IMR-90 (cell line): ENCODE results near the gene STARD4. TPM values are rescaled to one million over a fixed set of nuclear protein-coding genes. Genes with fewer than 3 reads are reported as not detected.

Source experiments
- ATAC-seq: fragments of 200-7000 bp; cut with Tn5 transposase; 2 replicates; pipeline ENCODE4 v1.9.1; 2020; ENCODE audit warnings: low read depth, mild to moderate bottlenecking, moderate library complexity
- BruUV-seq: library from RNA; stranded (reverse); fragments of 400-500 nt; replicated peaks from 2 replicates; lab custom pipeline; 2021; lab: Mats Ljungman, UMichigan
- CTCF ChIA-PET: fragments of 300-600 bp; formaldehyde crosslinking; extraction: SDS; loops from one replicate; lab custom pipeline; 2021; ENCODE audit warnings: antibody characterized with exemption; lab: Yijun Ruan, JAX
- POLR2A ChIA-PET: fragments of 300-600 bp; sonication (Branson Sonifier 250); formaldehyde crosslinking; loops from one replicate; lab custom pipeline; 2022; ENCODE audit warnings: antibody characterized with exemption; ENCODE audit not compliant: unreplicated experiment; lab: Charles Lee
- DNase-seq: peaks from one replicate; pipeline ENCODE4 v3.0.0; 2013
- H2AFZ ChIP-seq: replicated peaks from 2 replicates; pipeline ENCODE3; 2013; ENCODE audit warnings: low read length, mild to moderate bottlenecking; ENCODE audit not compliant: poor library complexity
- H2AK5ac ChIP-seq: 2 replicates; pipeline ENCODE4 v1.6.1; 2013; ENCODE audit warnings: low read depth, low read length, inconsistent platforms
- H2AK9ac ChIP-seq: replicated peaks from 2 replicates; pipeline ENCODE3; 2013; ENCODE audit warnings: mild to moderate bottlenecking, low read depth, low read length, moderate library complexity; ENCODE audit not compliant: poor library complexity
- H2BK120ac ChIP-seq: 2 replicates; pipeline ENCODE4 v1.6.1; 2013; ENCODE audit warnings: low read depth, low read length, inconsistent platforms
- H2BK15ac ChIP-seq: 3 replicates; pipeline ENCODE4 v1.6.1; 2013; ENCODE audit warnings: low read depth, low read length, inconsistent platforms
- H2BK20ac ChIP-seq: 2 replicates; pipeline ENCODE4 v1.6.1; 2013; ENCODE audit warnings: low read depth, mild to moderate bottlenecking, inconsistent platforms, low read length, moderate library complexity
- H2BK5ac ChIP-seq: 2 replicates; pipeline ENCODE4 v1.6.1; 2013; ENCODE audit warnings: mild to moderate bottlenecking, low read depth, low read length, inconsistent platforms; ENCODE audit not compliant: poor library complexity, severe bottlenecking
- H3K14ac ChIP-seq: replicated peaks from 2 replicates; pipeline ENCODE4 v1.6.1; 2013; ENCODE audit warnings: low read depth, low read length, inconsistent platforms
- H3K18ac ChIP-seq: 2 replicates; pipeline ENCODE4 v1.6.1; 2013; ENCODE audit warnings: low read depth, low read length, control low read depth
- H3K23ac ChIP-seq: 2 replicates; pipeline ENCODE4 v1.6.1; 2013; ENCODE audit warnings: low read depth, low read length, inconsistent platforms
- H3K27ac ChIP-seq: 2 replicates; pipeline ENCODE4 v1.5.1; 2013; ENCODE audit warnings: mild to moderate bottlenecking, control low read depth, low read length; ENCODE audit not compliant: insufficient read depth
- H3K27me3 ChIP-seq: 2 replicates; pipeline ENCODE4 v1.6.1; 2013; ENCODE audit warnings: low read length; ENCODE audit not compliant: control insufficient read depth, insufficient read depth
- H3K36me3 ChIP-seq: 2 replicates; pipeline ENCODE4 v1.6.1; 2013; ENCODE audit warnings: low read length, mixed read lengths; ENCODE audit not compliant: control insufficient read depth, insufficient read depth
- H3K4ac ChIP-seq: 2 replicates; pipeline ENCODE4 v1.6.1; 2013; ENCODE audit warnings: low read depth, low read length, inconsistent platforms
- H3K4me1 ChIP-seq: 2 replicates; pipeline ENCODE4 v1.6.1; 2013; ENCODE audit warnings: low read length, mixed read lengths; ENCODE audit not compliant: control insufficient read depth, insufficient read depth
- H3K4me2 ChIP-seq: 2 replicates; pipeline ENCODE4 v1.6.1; 2013; ENCODE audit warnings: low read depth, mild to moderate bottlenecking, control low read depth, low read length, moderate library complexity
- H3K4me3 ChIP-seq: 2 replicates; pipeline ENCODE4 v1.5.1; 2013; ENCODE audit warnings: low read depth, mild to moderate bottlenecking, control low read depth, low read length, moderate library complexity; ENCODE audit not compliant: insufficient read depth
- H3K56ac ChIP-seq: 2 replicates; pipeline ENCODE4 v1.6.1; 2013; ENCODE audit warnings: low read length, inconsistent platforms; ENCODE audit not compliant: insufficient read depth; ENCODE audit errors: extremely low read depth
- H3K79me1 ChIP-seq, 2 experiments: 2 replicates each; pipeline ENCODE4 v1.6.1; 2013; ENCODE audit warnings: low read length in 2 of 2, inconsistent platforms in 1 of 2, low read depth in 1 of 2
- H3K9ac ChIP-seq: 2 replicates; pipeline ENCODE4 v1.6.1; 2013; ENCODE audit warnings: low read depth, low read length, control low read depth
- H3K9me1 ChIP-seq: 2 replicates; pipeline ENCODE4 v1.6.1; 2013; ENCODE audit warnings: low read length, inconsistent platforms; ENCODE audit not compliant: insufficient read depth
- H3K9me3 ChIP-seq: 2 replicates; pipeline ENCODE4 v1.6.1; 2013; ENCODE audit warnings: low read length; ENCODE audit not compliant: control insufficient read depth, insufficient read depth
- H4K20me1 ChIP-seq: 2 replicates; pipeline ENCODE4 v1.6.1; 2013; ENCODE audit warnings: low read length, inconsistent platforms; ENCODE audit not compliant: insufficient read depth
- H4K5ac ChIP-seq: 2 replicates; pipeline ENCODE4 v1.6.1; 2013; ENCODE audit warnings: mild to moderate bottlenecking, low read depth, low read length, control low read depth
- H4K8ac ChIP-seq, 2 experiments: 2 replicates each; pipeline ENCODE4 v1.6.1; 2013; ENCODE audit warnings: low read depth in 2 of 2, low read length in 2 of 2, control low read depth in 1 of 2, inconsistent platforms in 1 of 2
- H4K91ac ChIP-seq: 2 replicates; pipeline ENCODE4 v1.6.1; 2013; ENCODE audit warnings: low read depth, low read length, inconsistent platforms; ENCODE audit not compliant: insufficient read depth
- BHLHE40 ChIP-seq: fragments of 150-350 bp; IDR thresholded peaks from 2 replicates; pipeline ENCODE4 v1.6.1; 2016; ENCODE audit warnings: mild to moderate bottlenecking, low read depth, low read length
- CEBPB ChIP-seq: IDR thresholded peaks from 2 replicates; pipeline ENCODE4 v1.6.1; 2012; ENCODE audit warnings: low read depth, low read length, improper control_type of control experiment
- CHD1 ChIP-seq: IDR thresholded peaks from 2 replicates; pipeline ENCODE4 v1.6.1; 2012; ENCODE audit warnings: low read depth, low read length, improper control_type of control experiment
- ELK1 ChIP-seq: fragments of 150-350 bp; IDR thresholded peaks from 2 replicates; pipeline ENCODE4 v1.6.1; 2016; ENCODE audit warnings: low read depth, mild to moderate bottlenecking, low read length, moderate library complexity, borderline replicate concordance
- FOS ChIP-seq: fragments of 150-350 bp; IDR thresholded peaks from 2 replicates; pipeline ENCODE4 v1.6.1; 2016; ENCODE audit warnings: low read depth, low read length
- MAFK ChIP-seq: IDR thresholded peaks from 2 replicates; pipeline ENCODE4 v1.6.1; 2012; ENCODE audit warnings: low read depth, low read length, improper control_type of control experiment
- MAZ ChIP-seq: IDR thresholded peaks from 2 replicates; pipeline ENCODE4 v1.6.1; 2012; ENCODE audit warnings: low read depth, mild to moderate bottlenecking, low read length, improper control_type of control experiment, moderate library complexity, borderline replicate concordance
- MXI1 ChIP-seq: IDR thresholded peaks from 2 replicates; pipeline ENCODE4 v1.6.1; 2012; ENCODE audit warnings: low read depth, mild to moderate bottlenecking, low read length, moderate library complexity, borderline replicate concordance
- NFE2L2 ChIP-seq: fragments of 150-350 bp; IDR thresholded peaks from 2 replicates; pipeline ENCODE4 v1.6.1; 2016; ENCODE audit warnings: low read depth, mild to moderate bottlenecking, low read length
- RAD21 ChIP-seq: IDR thresholded peaks from 2 replicates; pipeline ENCODE4 v1.6.1; 2012; ENCODE audit warnings: low read length, improper control_type of control experiment
- SMC3 ChIP-seq: fragments of 150-350 bp; IDR thresholded peaks from 2 replicates; pipeline ENCODE4 v1.6.1; 2016; ENCODE audit warnings: low read depth, mild to moderate bottlenecking, antibody characterized with exemption, low read length, moderate library complexity
- WGBS, 2 experiments: methylation state at CpG; one replicate each; pipeline versions ENCODE4 v1.1.5 to v1.1.7; 2013; ENCODE audit warnings: missing lambda C conversion rate in 2 of 2; ENCODE audit not compliant: insufficient read length in 1 of 2; ENCODE audit errors: extremely low coverage in 2 of 2; 5-methylcytosine and 5-hydroxymethylcytosine counted together
- dilution Hi-C: fragments of 300-500 bp; cut with HindIII; formaldehyde crosslinking; loops from one replicate; pipeline ENCODE4 v1.14.3; 2018; ENCODE audit warnings: low sequenced_read_pairs; ENCODE audit not compliant: unreplicated experiment
- in situ Hi-C: fragments of 300-500 bp; cut with MboI; formaldehyde crosslinking; loops from 3 replicates; pipeline ENCODE4 v1.14.3; 2019; ENCODE audit warnings: low sequenced_read_pairs, inconsistent platforms, mixed read lengths
- intact Hi-C: fragments of 100-400 bp; cut with micrococcal nuclease; formaldehyde crosslinking; loops from 2 replicates; pipeline ENCODE4 v1.10.0; 2022
- polyA plus RNA-seq, 3 experiments: library from polyadenylated mRNA; depleted of rRNA; stranded (reverse); fragments of >200 nt; gene quantifications; 2 replicates each; pipeline ENCODE4 v1.2.3, GENCODE V29; 2012; ENCODE audit warnings: low replicate concordance in 1 of 3
- total RNA-seq: library from RNA; depleted of rRNA; stranded (reverse); fragments of >200 nt; gene quantifications from 2 replicates; pipeline ENCODE4 v1.2.3, GENCODE V29; 2012

The STARD4 gene
- total and polyA plus RNA-seq, 2 of the 4 experiments (the other 2 are of a cell fraction) = 21.5 to 30.3 TPM

- WGBS, 2 experiments = no CpG with 5 or more reads among the region's 2 CpGs
- Histone ChIP-seq H3K18ac (no peak overlapping the region), H3K27ac (no peak overlapping the region), H2AK9ac (no peak overlapping the region), H3K9me3 (no peaks in the 10 kb centered on the region), H3K14ac (no peak overlapping the region), H3K4me3 (no peak overlapping the region), H2BK5ac (no peak overlapping the region), H4K91ac (no peak overlapping the region), H3K23ac (no peak overlapping the region), H3K27me3 (no peaks in the 10 kb centered on the region), H4K5ac (no peak overlapping the region), H4K8ac (no peak overlapping the region), H3K4ac (no peak overlapping the region), H3K56ac (no peak overlapping the region), H2BK15ac (no peak overlapping the region), H3K79me1 (no peaks in the 10 kb centered on the region), H4K20me1 (no peaks in the 10 kb centered on the region), H2BK120ac (no peak overlapping the region), H2AK5ac (no peak overlapping the region), H2AFZ (no peak overlapping the region), H3K9ac (no peak overlapping the region), H3K9me1 (no peaks in the 10 kb centered on the region), H3K4me2 (no peak overlapping the region), H3K36me3 (no peaks in the 10 kb centered on the region), H3K4me1 (no peaks in the 10 kb centered on the region), H2BK20ac (no peak overlapping the region)
- ATAC-seq (no peak), DNase-seq (no peak)
- ChIA-PET POLR2A (interaction anchor here (0.5 kb wide), 1 partner anchor 9 kb away, joined by 4 read pairs; no protein-coding TSS in a partner anchor), CTCF (no interaction called here)
- intact Hi-C loops (loop anchor here (5.0 kb wide), 1 partner anchor 322 kb away; no protein-coding TSS in a partner anchor), dilution Hi-C loops (no loop called here), in situ Hi-C loops (no loop called here)
- BruUV-seq = no TSS peak
- TF ChIP-seq SMC3 (no peak), MAFK (no peak), ELK1 (no peak), MAZ (no peak), MXI1 (no peak), NFE2L2 (no peak), RAD21 (no peak), CEBPB (no peak), BHLHE40 (no peak), FOS (no peak), CHD1 (no peak)
Measured at GRCh38 chr5:111478898-111479297, 33.4 kb downstream of the STARD4 start.
